Endothelial cell of umbilical vein (primary cell): Measurements from ENCODE around the gene SLC15A1. TPM values are rescaled to one million over a fixed set of nuclear protein-coding genes. Genes with fewer than 3 reads are reported as not detected.

Experiments
- BruUV-seq: library from RNA; stranded (reverse); fragments of 400-500 nt; replicated peaks from 2 replicates; lab custom pipeline; 2021; lab: Mats Ljungman, UMichigan
- CTCF ChIA-PET: fragments of 300-600, 350-600 bp; sonication (Branson Sonifier 250); formaldehyde crosslinking; loops from one replicate; lab custom pipeline; 2021; ENCODE audit warnings: antibody characterized with exemption, inconsistent platforms; lab: Charles Lee
- POLR2A ChIA-PET: fragments of 300-600, 350-600 bp; sonication (Branson Sonifier 250); formaldehyde crosslinking; loops from one replicate; lab custom pipeline; 2021; ENCODE audit warnings: antibody characterized with exemption, inconsistent platforms; lab: Charles Lee
- DNase-seq: peaks from one replicate; pipeline ENCODE4 v3.0.0-alpha.2; 2011; ENCODE audit warnings: low read depth, low spot score
- FAIRE-seq: peaks from 2 replicates; lab custom pipeline; 2011; peaks lifted over from hg19 to GRCh38; lab: Jason Lieb, UNC
- H2AFZ ChIP-seq: 2 replicates; pipeline ENCODE4 v1.6.0; 2012; ENCODE audit warnings: low read depth, low read length, control low read depth, inconsistent platforms
- H3K27ac ChIP-seq: 2 replicates; pipeline ENCODE4 v1.5.1; 2011; ENCODE audit warnings: low read depth, mild to moderate bottlenecking, control low read depth, low read length, moderate library complexity; ENCODE audit not compliant: insufficient read depth
- H3K27me3 ChIP-seq, 2 experiments: 2 replicates each; pipeline versions ENCODE4 v1.6.0 to v1.6.1; 2011; ENCODE audit warnings: low read length in 2 of 2, mixed read lengths in 1 of 2; ENCODE audit not compliant: control insufficient read depth in 2 of 2, insufficient read depth in 2 of 2
- H3K36me3 ChIP-seq, 2 experiments: 2 replicates in 1 of 2; 3 replicates in 1 of 2; pipeline ENCODE4 v1.5.1; 2011; ENCODE audit warnings: low read length in 2 of 2, mild to moderate bottlenecking in 1 of 2, moderate library complexity in 1 of 2; ENCODE audit not compliant: control insufficient read depth in 2 of 2, insufficient read depth in 2 of 2; ENCODE audit errors: extremely low read depth in 1 of 2
- H3K4me1 ChIP-seq: 3 replicates; pipeline ENCODE4 v1.5.1; 2011; ENCODE audit warnings: mild to moderate bottlenecking, low read length; ENCODE audit not compliant: control insufficient read depth, insufficient read depth; ENCODE audit errors: extremely low read depth
- H3K4me2 ChIP-seq: 2 replicates; pipeline ENCODE4 v1.6.1; 2011; ENCODE audit warnings: low read length, control low read depth, mixed read lengths; ENCODE audit not compliant: insufficient read depth
- H3K4me3 ChIP-seq, 3 experiments: fragments of 200-600 bp in 1 of 3; sonication (generic), shearing (Covaris generic) in 1 of 3; replicated peaks in 1 of 3; 2 replicates each; pipeline ENCODE4 v1.5.1; 2011 to 2016; ENCODE audit warnings: control low read depth in 3 of 3, low read length in 3 of 3, mild to moderate bottlenecking in 2 of 3, inconsistent platforms in 1 of 3, low read depth in 1 of 3, moderate library complexity in 1 of 3; ENCODE audit not compliant: insufficient read depth in 1 of 3
- H3K79me2 ChIP-seq: 2 replicates; pipeline ENCODE4 v1.6.0; 2012; ENCODE audit warnings: low read length, inconsistent platforms; ENCODE audit not compliant: control insufficient read depth, insufficient read depth
- H3K9ac ChIP-seq: replicated peaks from 2 replicates; pipeline ENCODE3; 2011; ENCODE audit warnings: low read length, control low read depth; ENCODE audit not compliant: insufficient read depth; ENCODE audit errors: extremely low read depth
- H3K9me1 ChIP-seq: replicated peaks from 3 replicates; pipeline ENCODE4 v1.6.0; 2011; ENCODE audit warnings: mild to moderate bottlenecking, low read length; ENCODE audit not compliant: control insufficient read depth, insufficient read depth; ENCODE audit errors: extremely low read depth
- H3K9me3 ChIP-seq: replicated peaks from 2 replicates; pipeline ENCODE4 v1.5.1; 2012; ENCODE audit warnings: low read length, inconsistent platforms; ENCODE audit not compliant: control insufficient read depth, insufficient read depth
- H4K20me1 ChIP-seq: replicated peaks from 2 replicates; pipeline ENCODE3; 2011; ENCODE audit warnings: mild to moderate bottlenecking, low read length; ENCODE audit not compliant: control insufficient read depth, insufficient read depth; ENCODE audit errors: extremely low read depth
- EZH2 ChIP-seq: IDR thresholded peaks from 2 replicates; pipeline ENCODE4 v1.6.1; 2012; ENCODE audit warnings: borderline replicate concordance, low read depth, mild to moderate bottlenecking, moderate library complexity, low read length, inconsistent platforms; ENCODE audit not compliant: severe bottlenecking
- FOS ChIP-seq: IDR thresholded peaks from 2 replicates; pipeline ENCODE4 v1.6.1; 2011; ENCODE audit warnings: mild to moderate bottlenecking, low read length, moderate library complexity, borderline replicate concordance; ENCODE audit not compliant: insufficient read depth
- GATA2 ChIP-seq: IDR thresholded peaks from 2 replicates; pipeline ENCODE4 v1.7.0; 2011; ENCODE audit warnings: low read depth, mild to moderate bottlenecking, moderate library complexity, mixed read lengths, low read length; ENCODE audit not compliant: insufficient read length, insufficient read depth
- JUN ChIP-seq: IDR thresholded peaks from 2 replicates; pipeline ENCODE4 v1.6.1; 2011; ENCODE audit warnings: borderline replicate concordance, low read depth; ENCODE audit not compliant: insufficient read length, insufficient read depth
- MYC ChIP-seq: IDR thresholded peaks from one replicate; pipeline ENCODE4 v1.6.1; 2011; ENCODE audit warnings: mild to moderate bottlenecking, low read depth, low read length
- POLR2A ChIP-seq: IDR thresholded peaks from 2 replicates; pipeline ENCODE4 v1.6.1; 2012; ENCODE audit warnings: low read depth, mild to moderate bottlenecking, control low read depth, low read length
- POLR2AphosphoS5 ChIP-seq: IDR thresholded peaks from 2 replicates; pipeline ENCODE4 v1.6.1; 2012; ENCODE audit warnings: low read depth, mild to moderate bottlenecking, control low read depth, low read length, moderate library complexity; ENCODE audit not compliant: insufficient read depth
- dilution Hi-C: fragments of 300-500 bp; cut with MboI; formaldehyde crosslinking; loops from one replicate; pipeline ENCODE4 v1.15.0; 2019; ENCODE audit warnings: low sequenced_read_pairs; ENCODE audit not compliant: extremely low pct_ligation_motif_present
- intact Hi-C: fragments of 100-400 bp; cut with micrococcal nuclease; formaldehyde crosslinking; loops from one replicate; pipeline ENCODE4 v1.10.0; 2022
- polyA plus RNA-seq, 4 experiments: library from polyadenylated mRNA; depleted of rRNA in 3 of 4; stranded (reverse) in 3 of 4; unstranded in 1 of 4; fragments of >200 nt; gene quantifications; 2 replicates each; pipeline versions ENCODE4 v1.2.1 to v1.2.3, GENCODE V29; 2011 to 2012; ENCODE audit warnings: missing spikeins in 1 of 4
- total RNA-seq: library from RNA; stranded (reverse); gene quantifications from 2 replicates; pipeline ENCODE4 v1.2.3, GENCODE V29; 2021
- TF ChIP-seq, protein P1 (sequence below): IDR thresholded peaks from 2 replicates; pipeline ENCODE4 v1.6.1; 2011; ENCODE audit not compliant: insufficient read depth, insufficient read length
- TF ChIP-seq, protein P2 (sequence below), 2 donors: IDR thresholded peaks; 1 replicate in 1 of 2; 2 replicates in 1 of 2; pipeline ENCODE4 v1.5.1; 2011; ENCODE audit warnings: low read length in 2 of 2, mild to moderate bottlenecking in 2 of 2, moderate library complexity in 2 of 2, control low read depth in 1 of 2, inconsistent platforms in 1 of 2, low read depth in 1 of 2; ENCODE audit not compliant: insufficient read depth in 1 of 2; ENCODE audit errors: extremely low read depth in 1 of 2

Gene SLC15A1
- total and polyA plus RNA-seq, 2 donors (not counting 3 experiments of a cell fraction or from before 2014, with no cell fraction given), result not detected

GRCh38 chr13:98686270-98686669 is 66.2 kb downstream of the SLC15A1 start:
- peaks cover 6 to 9% of the 10 kb centered on the region in 2 experiments for H3K27me3 ChIP-seq
- H3K4me2 ChIP-seq, result no peak overlapping the region
- no peak for FAIRE-seq
- H3K27ac ChIP-seq, result no peak overlapping the region
- no peaks in the 10 kb centered on the region for H3K36me3 ChIP-seq
- no peak for TF ChIP-seq MYC
- TF ChIP-seq GATA2, result no peak
- no peak for TF ChIP-seq POLR2AphosphoS5
- H3K79me2 ChIP-seq, result no peaks in the 10 kb centered on the region
- ChIA-PET POLR2A (no interaction called here), CTCF (interaction anchor here (0.9 to 1.8 kb wide), 2 partner anchors 13 to 33 kb away, joined by 3 to 11 read pairs; no protein-coding TSS in a partner anchor)
- dilution Hi-C loops, result no loop called here
- no peaks in the 10 kb centered on the region for H3K4me1 ChIP-seq
- no peaks in the 10 kb centered on the region for H3K9me3 ChIP-seq
- no peak overlapping the region for H3K9ac ChIP-seq
- H3K4me3 ChIP-seq, result no peak overlapping the region
- no peak overlapping the region for H2AFZ ChIP-seq
- H3K9me1 ChIP-seq, result no peaks in the 10 kb centered on the region
- H4K20me1 ChIP-seq, result no peaks in the 10 kb centered on the region
- no TSS peak for BruUV-seq
- no peak for DNase-seq
- intact Hi-C loops, result no loop called here

DNA sequence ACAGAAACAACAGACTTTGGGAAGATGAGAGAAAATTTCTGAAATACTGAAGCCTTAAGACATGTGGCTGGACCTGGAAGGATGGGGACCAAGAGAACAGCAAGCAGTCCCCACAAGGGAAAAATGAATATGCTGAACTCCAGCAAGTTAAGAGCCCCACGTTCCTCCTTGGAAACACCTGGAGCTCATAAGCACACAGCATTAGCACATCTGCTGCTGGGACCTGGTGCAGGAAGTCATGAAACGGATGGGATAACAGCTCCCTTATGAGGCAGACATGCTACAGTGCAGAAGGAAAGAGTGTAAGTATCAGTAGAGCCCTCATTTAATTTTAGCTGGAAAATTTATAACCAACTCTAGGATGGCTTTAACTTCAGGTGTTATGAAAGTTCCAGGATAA is 67.3 kb downstream of the SLC15A1 start:
- H3K9ac ChIP-seq, result no peak overlapping the region
- intact Hi-C loops (no loop called here), dilution Hi-C loops (no loop called here)
- H3K79me2 ChIP-seq, result no peaks in the 10 kb centered on the region
- DNase-seq (no peak), FAIRE-seq (no peak)
- BruUV-seq, result no TSS peak
- no peak overlapping the region for H3K4me2 ChIP-seq
- ChIA-PET CTCF (interaction anchor here (1.1 to 1.9 kb wide), 4 partner anchors 12 to 237 kb away, joined by 3 to 10 read pairs (median 4); no protein-coding TSS in a partner anchor), POLR2A (no interaction called here)
- TF ChIP-seq GATA2, result no peak
- no peak for TF ChIP-seq FOS
- TF ChIP-seq MYC, result no peak
- TF ChIP-seq JUN, result no peak
- TF ChIP-seq EZH2, result no peak
- no peak for TF ChIP-seq POLR2A
- TF ChIP-seq, protein P1, sequence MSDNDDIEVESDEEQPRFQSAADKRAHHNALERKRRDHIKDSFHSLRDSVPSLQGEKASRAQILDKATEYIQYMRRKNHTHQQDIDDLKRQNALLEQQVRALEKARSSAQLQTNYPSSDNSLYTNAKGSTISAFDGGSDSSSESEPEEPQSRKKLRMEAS, result no peak
- TF ChIP-seq POLR2AphosphoS5, result no peak
- TF ChIP-seq, protein P2, sequence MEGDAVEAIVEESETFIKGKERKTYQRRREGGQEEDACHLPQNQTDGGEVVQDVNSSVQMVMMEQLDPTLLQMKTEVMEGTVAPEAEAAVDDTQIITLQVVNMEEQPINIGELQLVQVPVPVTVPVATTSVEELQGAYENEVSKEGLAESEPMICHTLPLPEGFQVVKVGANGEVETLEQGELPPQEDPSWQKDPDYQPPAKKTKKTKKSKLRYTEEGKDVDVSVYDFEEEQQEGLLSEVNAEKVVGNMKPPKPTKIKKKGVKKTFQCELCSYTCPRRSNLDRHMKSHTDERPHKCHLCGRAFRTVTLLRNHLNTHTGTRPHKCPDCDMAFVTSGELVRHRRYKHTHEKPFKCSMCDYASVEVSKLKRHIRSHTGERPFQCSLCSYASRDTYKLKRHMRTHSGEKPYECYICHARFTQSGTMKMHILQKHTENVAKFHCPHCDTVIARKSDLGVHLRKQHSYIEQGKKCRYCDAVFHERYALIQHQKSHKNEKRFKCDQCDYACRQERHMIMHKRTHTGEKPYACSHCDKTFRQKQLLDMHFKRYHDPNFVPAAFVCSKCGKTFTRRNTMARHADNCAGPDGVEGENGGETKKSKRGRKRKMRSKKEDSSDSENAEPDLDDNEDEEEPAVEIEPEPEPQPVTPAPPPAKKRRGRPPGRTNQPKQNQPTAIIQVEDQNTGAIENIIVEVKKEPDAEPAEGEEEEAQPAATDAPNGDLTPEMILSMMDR (IDR thresholded peaks at IDR 0.05; ENCODE audit: extremely low read depth in 1 of 2, insufficient read depth in 1 of 2, low read depth in 1 of 2, low read length in 2 of 2), result no peak
- H4K20me1 ChIP-seq, result no peaks in the 10 kb centered on the region
- no peaks in the 10 kb centered on the region for H3K36me3 ChIP-seq
- no peaks in the 10 kb centered on the region for H3K9me3 ChIP-seq
- H3K27me3 ChIP-seq, result peaks cover 6 to 9% of the 10 kb centered on the region in 2 experiments
- H3K27ac ChIP-seq, result no peak overlapping the region
- no peak overlapping the region for H3K4me3 ChIP-seq
- no peaks in the 10 kb centered on the region for H3K4me1 ChIP-seq
- H3K9me1 ChIP-seq, result no peaks in the 10 kb centered on the region
- no peak overlapping the region for H2AFZ ChIP-seq
